Glutamatergic neuron (in vitro differentiated cells): ENCODE results near the gene SCN3A. TPM values are rescaled to one million over a fixed set of nuclear protein-coding genes. Genes with fewer than 3 reads are reported as not detected.

Experiments
- DNase-seq: peaks from one replicate; pipeline ENCODE4 v3.0.0; 2022
- H3K27ac Mint-ChIP-seq: one replicate; pipeline ENCODE4 v1.8.0; 2020; ENCODE audit warnings: mild to moderate bottlenecking, mixed read lengths, inconsistent platforms; ENCODE audit not compliant: unreplicated experiment
- H3K27me3 Mint-ChIP-seq: one replicate; pipeline ENCODE4 v1.8.0; 2020; ENCODE audit warnings: mild to moderate bottlenecking, moderate library complexity, mixed read lengths, inconsistent platforms; ENCODE audit not compliant: unreplicated experiment
- H3K36me3 Mint-ChIP-seq: one replicate; pipeline ENCODE4 v1.8.0; 2020; ENCODE audit warnings: mild to moderate bottlenecking, mixed read lengths, inconsistent platforms; ENCODE audit not compliant: unreplicated experiment
- H3K4me1 Mint-ChIP-seq: one replicate; pipeline ENCODE4 v1.8.0; 2020; ENCODE audit warnings: mild to moderate bottlenecking, low read depth, mixed read lengths, inconsistent platforms; ENCODE audit not compliant: unreplicated experiment
- H3K4me3 Mint-ChIP-seq: one replicate; pipeline ENCODE4 v1.8.0; 2020; ENCODE audit warnings: mild to moderate bottlenecking, mixed read lengths, inconsistent platforms; ENCODE audit not compliant: unreplicated experiment
- H3K9me3 Mint-ChIP-seq: one replicate; pipeline ENCODE4 v1.8.0; 2020; ENCODE audit warnings: mild to moderate bottlenecking, moderate library complexity, mixed read lengths, inconsistent platforms; ENCODE audit not compliant: unreplicated experiment
- total RNA-seq: library from RNA; stranded (reverse); fragmentation: NEBNext Ultra II Directional; extraction: Animal tissue kit (Norgen Biotek cat#: 25700); gene quantifications from one replicate; pipeline ENCODE4 v1.2.1, GENCODE V29; 2021; ENCODE audit not compliant: unreplicated experiment
- TF ChIP-seq, protein P1 (sequence below): fragments of 200-600 bp; sonication (generic); IDR thresholded peaks from one replicate; pipeline ENCODE4 v1.5.0; 2021; ENCODE audit not compliant: partially characterized antibody, unreplicated experiment

Gene SCN3A
- total RNA-seq, 1 donor from 2014 or later, result 22.2 TPM

- H3K9me3 Mint-ChIP-seq, result no peaks in the 10 kb centered on the region
- H3K27me3 Mint-ChIP-seq, result no peaks in the 10 kb centered on the region
- DNase-seq, result no peak
- no peak overlapping the region for H3K4me3 Mint-ChIP-seq
- H3K4me1 Mint-ChIP-seq, result no peaks in the 10 kb centered on the region
- H3K27ac Mint-ChIP-seq, result no peak overlapping the region
- no peaks in the 10 kb centered on the region for H3K36me3 Mint-ChIP-seq
- TF ChIP-seq, protein P1, sequence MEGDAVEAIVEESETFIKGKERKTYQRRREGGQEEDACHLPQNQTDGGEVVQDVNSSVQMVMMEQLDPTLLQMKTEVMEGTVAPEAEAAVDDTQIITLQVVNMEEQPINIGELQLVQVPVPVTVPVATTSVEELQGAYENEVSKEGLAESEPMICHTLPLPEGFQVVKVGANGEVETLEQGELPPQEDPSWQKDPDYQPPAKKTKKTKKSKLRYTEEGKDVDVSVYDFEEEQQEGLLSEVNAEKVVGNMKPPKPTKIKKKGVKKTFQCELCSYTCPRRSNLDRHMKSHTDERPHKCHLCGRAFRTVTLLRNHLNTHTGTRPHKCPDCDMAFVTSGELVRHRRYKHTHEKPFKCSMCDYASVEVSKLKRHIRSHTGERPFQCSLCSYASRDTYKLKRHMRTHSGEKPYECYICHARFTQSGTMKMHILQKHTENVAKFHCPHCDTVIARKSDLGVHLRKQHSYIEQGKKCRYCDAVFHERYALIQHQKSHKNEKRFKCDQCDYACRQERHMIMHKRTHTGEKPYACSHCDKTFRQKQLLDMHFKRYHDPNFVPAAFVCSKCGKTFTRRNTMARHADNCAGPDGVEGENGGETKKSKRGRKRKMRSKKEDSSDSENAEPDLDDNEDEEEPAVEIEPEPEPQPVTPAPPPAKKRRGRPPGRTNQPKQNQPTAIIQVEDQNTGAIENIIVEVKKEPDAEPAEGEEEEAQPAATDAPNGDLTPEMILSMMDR, result no peak
Observed at GRCh38 chr2:165240916-165241315, 37.1 kb upstream of the SCN3A start.

GRCh38 chr2:165239856-165240515, 36.1 kb upstream of the SCN3A start:
- Mint-ChIP-seq H3K27ac (no peak overlapping the region), H3K27me3 (no peaks in the 10 kb centered on the region), H3K4me1 (no peaks in the 10 kb centered on the region), H3K4me3 (no peak overlapping the region), H3K9me3 (no peaks in the 10 kb centered on the region), H3K36me3 (no peaks in the 10 kb centered on the region)
- no peak for DNase-seq
- TF ChIP-seq, protein P1, result no peak

- Mint-ChIP-seq H3K4me1 (no peaks in the 10 kb centered on the region), H3K9me3 (no peaks in the 10 kb centered on the region), H3K27ac (no peak within 1 kb of the TSS), H3K4me3 (no peak within 1 kb of the TSS), H3K27me3 (no peaks in the 10 kb centered on the region), H3K36me3 (no peaks in the 10 kb centered on the region)
- DNase-seq, result no peak
- TF ChIP-seq, protein P1, result peak; percentile 84
Observed at GRCh38 chr2:165239230-165239629, 35.4 kb upstream of the SCN3A start, which contains the start of gene SCN2A. Gene SCN2A (plus strand): TSS chr2:165239414. CDS start chr2:165295824, 56,410 bp downstream.

GRCh38 chr2:165238295-165238694, 34.4 kb upstream of the SCN3A start:
- Mint-ChIP-seq H3K9me3 (no peaks in the 10 kb centered on the region), H3K27ac (no peak overlapping the region), H3K4me3 (no peak overlapping the region), H3K4me1 (no peaks in the 10 kb centered on the region), H3K36me3 (no peaks in the 10 kb centered on the region), H3K27me3 (no peaks in the 10 kb centered on the region)
- TF ChIP-seq, protein P1, result no peak
- no peak for DNase-seq

GRCh38 chr2:165237056-165237455, 33.2 kb upstream of the SCN3A start:
- Mint-ChIP-seq H3K27me3 (no peaks in the 10 kb centered on the region), H3K27ac (no peak overlapping the region), H3K36me3 (no peaks in the 10 kb centered on the region), H3K4me1 (no peaks in the 10 kb centered on the region), H3K9me3 (no peaks in the 10 kb centered on the region), H3K4me3 (no peak overlapping the region)
- TF ChIP-seq, protein P1, result no peak
- no peak for DNase-seq
